HG03066 (cell line): ENCODE results near the gene CAMK4.

Source experiments
- ATAC-seq: cut with Tn5 transposase; IDR thresholded peaks from one replicate; pipeline ENCODE4 v1.9.1; 2021; ENCODE audit warnings: low read depth; ENCODE audit not compliant: unreplicated experiment

The CAMK4 gene

GRCh38 chr5:111513131-111513520, 288.9 kb downstream of the CAMK4 start:
- ATAC-seq = no peak

- ATAC-seq = no peak
Measured at GRCh38 chr5:111514087-111514486, 289.9 kb downstream of the CAMK4 start.

DNA sequence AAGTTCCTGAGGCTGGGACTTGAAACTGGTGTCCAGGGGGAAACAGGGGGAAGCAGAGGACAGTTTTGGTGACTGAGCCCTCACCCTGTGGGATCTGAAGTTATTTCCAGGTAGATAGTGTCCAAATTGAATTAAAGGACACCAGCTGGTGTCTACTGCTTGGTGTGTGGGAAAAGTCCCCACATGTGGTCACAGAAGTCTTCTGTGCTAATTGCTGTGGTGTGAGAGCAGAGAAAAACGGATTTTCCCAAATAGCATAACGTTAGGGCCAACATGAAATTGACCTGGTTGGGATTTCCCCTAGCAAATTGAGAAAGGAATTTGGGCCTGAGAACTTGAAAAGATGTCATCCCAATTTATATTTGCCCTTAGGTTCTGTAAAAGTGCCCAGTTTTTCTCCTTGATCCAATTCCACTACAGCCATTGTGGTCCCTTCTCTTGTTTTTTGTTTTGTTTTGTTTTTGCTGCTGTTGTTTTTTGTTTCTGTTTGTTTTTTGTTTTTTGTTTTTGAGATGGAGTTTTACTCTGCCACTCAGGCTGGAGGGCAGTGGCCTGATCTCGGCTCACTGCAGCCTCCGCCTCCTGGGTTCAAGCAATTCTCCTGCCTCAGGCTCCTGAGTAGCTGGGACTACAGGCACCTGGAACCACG, 293.8 kb downstream of the CAMK4 start:
- no peak for ATAC-seq

DNA sequence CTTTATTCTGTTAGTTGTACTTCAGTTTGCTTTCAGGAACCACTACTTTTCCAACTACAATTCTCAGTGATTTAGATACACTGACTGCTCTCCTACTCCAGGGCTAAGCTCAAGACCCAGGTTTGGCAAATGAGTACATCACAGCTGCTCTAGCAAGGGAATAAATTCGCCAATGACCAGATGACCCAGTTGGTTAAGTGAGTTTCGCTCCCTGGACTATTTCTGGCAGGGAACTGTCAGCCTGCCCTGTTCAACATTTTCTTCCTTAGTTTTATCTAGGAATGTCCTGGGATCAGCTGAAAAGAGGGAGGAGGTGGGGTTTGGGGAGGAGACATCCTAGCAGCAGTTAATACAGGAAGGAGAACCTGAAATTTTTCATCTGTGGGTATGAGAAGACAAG, 294.6 kb downstream of the CAMK4 start:
- ATAC-seq = no peak

- no peak for ATAC-seq
Measured at GRCh38 chr5:111520908-111521307, 296.7 kb downstream of the CAMK4 start.

- ATAC-seq = no peak
Measured at GRCh38 chr5:111528056-111528455, 303.9 kb downstream of the CAMK4 start.

- ATAC-seq = no peak
Measured at GRCh38 chr5:111530298-111530740, 306.1 kb downstream of the CAMK4 start.

GRCh38 chr5:111532886-111533582, 308.9 kb downstream of the CAMK4 start:
- ATAC-seq = no peak

GRCh38 chr5:111535879-111536549, 311.8 kb downstream of the CAMK4 start:
- no peak for ATAC-seq

DNA sequence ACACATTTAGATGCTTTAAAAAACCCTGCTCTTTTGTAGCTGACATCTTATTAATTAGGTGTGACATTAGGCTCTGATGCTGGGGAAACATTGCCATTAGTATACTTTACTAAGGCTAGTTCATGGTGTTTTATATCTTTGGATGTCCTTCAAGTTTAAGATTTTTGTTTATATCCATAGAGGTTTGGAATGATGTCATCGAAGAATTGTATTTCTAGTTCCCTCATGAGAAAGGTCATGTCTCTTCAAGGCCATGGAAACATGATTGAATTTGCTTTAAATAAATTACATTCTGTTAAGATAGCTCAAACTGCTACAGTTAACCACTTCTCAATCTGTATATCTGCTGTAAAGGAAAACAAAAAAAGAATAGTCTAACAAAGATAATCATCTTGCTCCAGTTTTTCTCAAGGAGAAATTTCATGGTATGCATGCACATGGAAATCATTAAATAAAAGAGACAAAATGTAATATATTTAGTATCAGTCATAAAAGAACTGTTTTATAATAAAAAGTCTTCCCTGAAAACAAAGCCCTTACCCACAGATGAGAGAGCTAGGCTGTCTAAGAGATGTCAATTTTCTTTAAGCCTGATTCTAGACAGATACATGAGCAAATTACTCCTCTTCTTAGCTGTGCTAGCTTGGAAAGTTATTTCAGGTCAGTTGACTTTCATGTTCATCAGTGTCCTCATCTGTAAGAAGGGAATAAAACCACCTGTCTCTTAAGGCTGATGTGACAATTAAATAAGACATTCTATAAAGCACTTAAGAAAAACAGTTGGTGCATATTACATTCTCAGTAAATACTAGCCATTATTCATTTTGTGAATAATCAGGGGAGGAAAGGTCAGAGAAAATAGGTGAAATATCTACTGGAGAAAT, 313.2 kb downstream of the CAMK4 start:
- ATAC-seq = no peak
